HG03139 (cell line): ENCODE results near the gene TRAF3IP3.
A peak's percentile ranks its signal among the peaks of the same experiment; 100 is the strongest.

Source experiments
- ATAC-seq: cut with Tn5 transposase; IDR thresholded peaks from one replicate; pipeline ENCODE4 v1.9.1; 2021; ENCODE audit not compliant: unreplicated experiment

TRAF3IP3 gene

DNA sequence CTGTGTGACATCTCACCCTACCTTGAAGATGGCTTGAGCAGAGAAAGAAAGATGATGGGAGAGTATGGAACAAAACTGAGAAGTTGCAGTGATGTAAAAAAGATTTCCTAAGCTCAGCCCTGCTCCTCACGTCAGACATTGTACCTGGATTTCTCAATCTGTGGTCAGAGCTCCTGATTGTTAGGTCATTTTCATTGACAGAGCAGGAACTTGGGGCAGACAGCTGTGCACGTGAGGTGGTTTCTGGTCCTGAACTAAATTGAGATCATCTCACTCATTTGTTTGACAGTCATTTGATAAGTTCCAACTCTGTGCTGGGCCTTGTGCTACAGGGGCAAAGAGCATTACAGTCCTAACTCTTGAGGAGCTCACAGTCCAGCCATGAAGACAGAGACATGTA lies 10.2 kb downstream of the TRAF3IP3 start:
- ATAC-seq, result no peak

DNA sequence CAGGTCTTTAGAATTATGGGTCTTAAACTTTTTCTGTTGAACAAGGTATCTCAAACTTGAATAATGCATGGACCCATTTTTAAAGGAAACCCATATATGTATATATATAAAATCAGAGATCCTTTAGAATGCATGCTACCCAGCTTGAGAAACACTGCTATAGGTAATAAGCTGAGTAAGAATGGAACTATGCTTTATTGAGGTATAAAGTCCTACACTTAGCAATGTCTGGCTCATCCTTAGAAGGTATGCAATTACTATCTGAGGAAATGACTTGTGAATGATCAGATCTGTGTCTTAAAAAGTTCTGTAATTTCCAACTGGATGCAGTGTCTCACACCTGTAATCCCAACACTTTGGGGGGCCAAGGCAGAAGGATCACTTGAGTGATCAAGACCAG lies 11.2 kb downstream of the TRAF3IP3 start:
- ATAC-seq, result no peak

DNA sequence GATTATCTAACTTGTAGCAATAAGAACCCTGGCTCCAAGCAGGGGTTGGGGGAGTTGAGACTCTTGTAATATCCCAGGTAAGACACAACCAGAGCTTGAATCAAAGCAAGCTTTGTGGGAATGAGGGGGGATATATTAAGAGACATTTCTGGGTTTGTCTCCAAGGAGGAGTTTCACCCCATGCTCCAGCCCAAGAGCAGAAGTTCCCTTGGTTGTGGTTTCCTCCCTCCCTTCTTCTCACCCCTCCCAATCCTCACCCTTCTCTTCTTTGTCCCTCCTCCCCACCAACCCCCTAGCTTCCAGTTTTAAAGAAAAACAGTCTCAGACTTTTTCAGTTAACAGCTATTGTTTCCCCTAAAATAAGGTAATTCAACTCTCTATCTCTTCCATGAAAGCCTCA lies 11.9 kb downstream of the TRAF3IP3 start:
- no peak for ATAC-seq

DNA sequence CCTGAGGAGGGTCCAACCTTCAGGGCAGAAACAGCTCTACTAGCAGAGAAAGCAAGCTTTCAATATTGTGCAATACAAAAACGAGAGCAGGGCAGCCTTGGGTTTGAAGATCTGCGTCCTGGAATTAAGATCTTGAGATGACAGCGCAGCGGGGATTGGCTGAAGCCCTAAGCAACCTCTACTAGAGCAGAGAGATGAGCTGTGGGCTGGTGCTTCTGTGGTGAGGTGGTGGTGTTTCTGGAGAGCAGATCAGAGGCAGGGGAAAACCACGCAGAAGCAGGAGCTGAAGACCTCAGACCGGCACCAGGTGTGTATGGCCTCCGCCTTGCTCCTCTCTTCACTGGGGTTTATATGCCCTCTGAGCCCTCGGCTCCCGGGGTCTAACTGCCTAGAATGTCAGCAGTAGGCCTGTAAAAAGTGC lies 12.5 kb downstream of the TRAF3IP3 start:
- ATAC-seq, result peak; percentile 78

DNA sequence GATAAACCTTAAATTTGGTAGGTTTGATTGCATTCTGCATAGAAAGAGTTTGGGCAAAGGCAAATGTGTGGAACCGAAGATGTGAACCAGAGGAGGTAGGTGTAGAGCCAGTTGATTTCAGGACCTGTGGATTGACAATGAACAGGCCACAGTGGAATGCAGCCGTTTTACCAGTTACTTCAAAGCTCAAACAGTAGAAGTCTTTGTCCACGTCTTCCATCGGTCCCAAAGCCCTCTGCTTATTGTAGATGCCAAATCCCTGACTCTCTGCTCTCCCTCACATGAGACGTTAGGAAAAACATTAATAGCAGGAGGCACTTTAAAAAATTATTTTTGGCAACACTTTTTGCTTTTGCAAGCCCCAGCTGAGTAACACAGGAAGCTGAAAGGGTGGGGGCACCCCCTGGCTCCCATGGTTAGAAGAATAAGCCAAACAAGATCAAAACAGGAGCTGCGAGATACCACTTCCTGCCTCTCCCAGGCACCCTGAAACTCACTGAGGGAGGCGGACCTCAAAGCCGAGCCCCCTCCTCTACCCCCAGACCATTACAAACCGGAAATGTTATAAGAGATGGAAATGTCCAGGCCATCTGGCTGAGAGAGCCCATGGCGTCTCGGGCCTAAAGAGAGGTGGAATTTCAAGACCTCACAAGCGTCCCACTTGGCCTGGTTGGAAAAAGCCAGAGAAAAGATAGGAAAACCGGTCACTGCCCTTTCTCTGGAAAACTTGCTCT lies 13.5 kb downstream of the TRAF3IP3 start:
- peak; percentile 75 for ATAC-seq

DNA sequence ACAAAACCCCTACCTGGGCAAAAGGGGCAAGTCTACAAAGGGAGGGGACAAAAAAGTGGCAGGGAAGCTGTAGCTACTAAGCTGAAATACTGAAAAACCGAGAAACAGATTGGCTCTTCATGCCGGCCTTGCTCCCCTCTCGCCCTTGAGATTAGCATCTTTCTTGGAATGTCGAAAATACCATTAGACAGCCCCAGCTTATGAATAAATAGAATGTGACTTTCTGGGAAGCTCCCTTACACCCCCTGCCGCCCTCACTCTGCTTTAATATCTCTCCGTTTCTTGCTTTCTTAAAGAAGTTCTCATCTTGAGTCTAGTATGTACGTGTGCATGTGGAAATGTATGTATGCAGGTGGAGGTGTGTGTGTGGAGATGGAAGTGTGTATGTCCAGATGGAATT lies 14.1 kb downstream of the TRAF3IP3 start:
- ATAC-seq, result no peak

DNA sequence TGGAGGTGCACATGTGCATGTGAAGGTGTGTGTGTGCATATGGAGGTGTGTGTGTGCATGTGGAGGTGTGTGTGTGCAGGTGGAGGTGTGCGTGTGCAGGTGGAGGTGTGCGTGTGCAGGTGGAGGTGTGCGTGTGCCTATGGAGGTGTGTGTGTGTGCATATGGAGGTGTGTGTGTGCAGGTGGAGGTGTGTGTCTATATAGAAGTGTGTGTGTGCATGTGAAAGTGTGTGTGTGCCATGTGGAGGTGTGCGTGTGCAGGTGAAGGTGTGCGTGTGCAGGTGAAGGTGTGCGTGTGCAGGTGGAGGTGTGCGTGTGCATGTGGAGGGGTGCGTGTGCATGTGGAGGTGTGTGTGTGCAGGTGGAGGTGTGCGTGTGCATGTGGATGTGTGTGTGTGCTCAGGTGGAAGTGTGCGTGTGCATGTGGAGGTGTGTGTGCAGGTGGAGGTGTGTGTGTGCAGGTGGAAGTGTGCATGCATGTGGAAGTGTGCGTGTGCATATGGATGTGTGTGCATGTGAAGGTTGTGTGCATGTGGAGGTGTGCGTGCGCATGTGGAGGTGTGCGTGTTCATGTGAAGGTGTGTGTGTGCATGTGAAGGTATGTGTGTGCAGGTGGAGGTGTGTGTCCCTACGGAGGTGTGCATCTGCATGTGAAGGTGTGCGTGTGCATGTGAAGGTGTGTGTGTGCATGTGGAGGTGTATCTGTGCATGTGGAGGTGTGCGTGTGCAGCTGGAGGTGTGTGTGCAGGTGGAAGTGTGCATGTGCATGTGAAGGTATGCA lies 15.0 kb downstream of the TRAF3IP3 start:
- no peak for ATAC-seq

DNA sequence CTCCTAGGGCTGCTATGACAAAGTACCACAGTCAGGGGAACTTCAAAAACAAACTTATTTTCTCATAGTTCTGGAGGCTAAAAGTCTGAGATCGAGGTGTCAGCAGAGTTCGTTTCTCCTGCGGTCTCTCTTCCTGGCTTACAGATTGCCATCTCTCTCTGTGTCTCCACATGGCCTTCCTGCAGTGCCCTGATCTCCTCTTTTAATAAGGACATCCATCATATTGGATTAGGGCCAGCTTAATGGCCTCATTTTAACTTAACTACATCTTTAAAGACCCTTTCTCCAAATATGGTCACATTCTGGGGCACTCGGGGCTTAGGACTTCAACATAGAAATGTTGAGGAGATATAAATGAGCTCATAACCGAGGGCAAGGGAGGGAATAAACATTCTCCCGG lies 16.3 kb downstream of the TRAF3IP3 start:
- no peak for ATAC-seq

DNA sequence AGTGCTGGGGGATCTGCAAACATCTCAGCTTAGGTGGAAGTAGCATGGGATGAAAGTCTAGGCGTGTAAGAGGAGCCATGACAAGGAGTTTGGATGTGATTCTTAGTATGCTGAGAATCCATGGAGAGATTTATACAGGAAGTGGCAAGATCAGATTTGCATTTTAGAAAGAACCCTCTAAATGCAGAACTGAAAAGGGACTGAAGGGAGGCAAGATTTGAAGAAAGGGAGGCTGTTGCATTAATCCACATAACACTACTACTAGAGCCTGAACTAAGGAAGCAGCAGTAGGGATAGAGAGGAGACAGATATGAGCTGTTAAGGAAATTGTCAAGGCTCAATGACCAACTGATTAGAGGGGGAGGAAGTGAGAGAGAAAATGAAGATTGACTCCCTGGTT lies 18.7 kb downstream of the TRAF3IP3 start:
- no peak for ATAC-seq

DNA sequence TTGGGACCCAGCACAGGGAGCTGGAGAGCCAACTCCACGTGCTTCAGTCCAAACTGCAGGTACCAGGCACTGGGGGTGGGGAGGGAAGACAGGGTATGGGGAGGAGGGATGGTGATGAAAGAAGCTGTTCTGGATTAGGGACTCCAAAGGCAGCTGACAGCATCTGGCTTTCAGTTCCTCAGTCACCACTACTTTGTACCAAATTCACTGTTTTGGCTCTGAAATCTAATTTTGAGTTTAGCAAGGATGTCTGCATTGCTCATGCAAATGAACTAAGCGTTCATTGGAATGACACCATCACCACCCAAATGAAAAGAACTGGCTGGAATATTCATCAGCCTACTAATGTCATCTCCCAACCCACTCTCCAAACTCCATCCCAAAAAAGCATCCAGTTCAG lies 19.8 kb downstream of the TRAF3IP3 start:
- no peak for ATAC-seq

DNA sequence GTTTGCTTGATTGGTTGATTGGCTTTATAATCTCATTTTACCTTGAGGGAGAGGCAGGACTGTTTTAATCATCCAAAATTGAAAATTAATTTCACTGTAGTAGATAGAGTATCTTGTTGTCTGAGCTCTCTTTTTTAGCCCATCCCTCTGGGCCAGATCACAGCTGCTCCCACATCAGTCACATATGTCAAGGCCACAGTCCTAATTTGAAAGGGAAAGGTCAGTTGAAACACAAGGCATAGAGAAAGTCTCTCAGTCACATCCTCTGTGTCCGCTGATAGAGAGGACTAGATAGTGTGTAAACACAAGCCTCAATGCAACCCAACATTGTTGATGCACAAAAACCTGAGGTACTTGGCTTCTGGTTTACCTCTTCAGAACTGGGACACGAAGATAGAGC lies 21.7 kb downstream of the TRAF3IP3 start:
- ATAC-seq, result no peak

DNA sequence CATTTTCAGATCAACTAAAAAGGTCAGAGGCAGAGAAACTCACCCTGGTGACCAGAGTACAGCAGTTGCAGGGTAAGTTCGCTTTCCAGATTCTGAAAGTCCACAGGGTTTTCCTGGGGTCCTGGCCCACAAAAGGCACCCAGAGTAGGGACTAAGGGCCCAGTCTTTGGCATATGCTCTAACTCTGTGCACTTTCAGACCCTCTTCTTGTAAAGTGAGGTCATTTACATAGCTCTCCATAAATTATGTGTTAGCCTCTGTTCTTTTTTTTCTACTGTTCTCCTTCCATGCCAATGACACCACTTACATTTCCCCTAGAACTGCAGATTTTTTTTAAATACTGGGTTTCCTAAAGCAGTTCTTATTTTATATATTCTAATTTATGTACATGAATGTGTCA lies 22.2 kb downstream of the TRAF3IP3 start:
- no peak for ATAC-seq

DNA sequence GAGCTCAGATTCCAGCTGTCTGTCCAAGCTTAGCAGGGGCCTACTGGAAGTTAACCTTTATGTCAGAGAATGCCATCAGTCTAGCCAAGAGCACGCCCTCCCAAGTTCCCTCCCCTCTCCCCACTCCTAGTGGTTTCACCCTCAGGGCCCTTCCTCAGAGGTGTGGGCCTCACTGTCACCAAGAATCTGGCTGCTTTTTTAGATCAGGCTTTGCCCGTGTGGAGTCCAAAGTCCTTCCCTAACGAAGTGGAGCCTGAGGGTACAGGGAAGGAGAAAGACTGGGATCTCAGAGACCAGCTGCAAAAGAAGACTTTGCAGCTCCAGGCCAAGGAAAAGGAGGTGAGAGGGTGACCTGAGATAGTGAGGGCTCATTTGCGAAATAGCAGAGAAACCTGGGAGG lies 24.4 kb downstream of the TRAF3IP3 start:
- ATAC-seq, result no peak

DNA sequence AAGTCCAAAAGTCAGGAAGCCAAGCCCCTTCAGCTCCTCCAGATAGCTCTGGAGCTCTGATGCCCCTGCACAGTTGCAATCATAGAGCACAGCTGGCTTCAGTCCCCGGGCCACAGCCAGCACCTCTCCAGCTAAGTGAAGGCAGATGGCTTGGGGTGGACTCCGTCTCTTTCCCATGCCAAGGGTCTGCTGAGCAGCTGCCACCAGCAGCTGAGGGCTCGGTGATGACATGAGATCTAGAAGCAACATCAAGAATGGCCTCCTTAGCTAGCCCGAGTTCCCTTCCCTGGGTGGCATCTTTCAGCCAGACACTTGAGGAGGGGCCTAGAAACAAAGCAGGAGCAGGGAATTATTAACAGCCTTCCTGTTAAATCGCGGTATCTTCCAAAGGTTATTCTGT lies 27.5 kb downstream of the TRAF3IP3 start:
- ATAC-seq, result no peak

DNA sequence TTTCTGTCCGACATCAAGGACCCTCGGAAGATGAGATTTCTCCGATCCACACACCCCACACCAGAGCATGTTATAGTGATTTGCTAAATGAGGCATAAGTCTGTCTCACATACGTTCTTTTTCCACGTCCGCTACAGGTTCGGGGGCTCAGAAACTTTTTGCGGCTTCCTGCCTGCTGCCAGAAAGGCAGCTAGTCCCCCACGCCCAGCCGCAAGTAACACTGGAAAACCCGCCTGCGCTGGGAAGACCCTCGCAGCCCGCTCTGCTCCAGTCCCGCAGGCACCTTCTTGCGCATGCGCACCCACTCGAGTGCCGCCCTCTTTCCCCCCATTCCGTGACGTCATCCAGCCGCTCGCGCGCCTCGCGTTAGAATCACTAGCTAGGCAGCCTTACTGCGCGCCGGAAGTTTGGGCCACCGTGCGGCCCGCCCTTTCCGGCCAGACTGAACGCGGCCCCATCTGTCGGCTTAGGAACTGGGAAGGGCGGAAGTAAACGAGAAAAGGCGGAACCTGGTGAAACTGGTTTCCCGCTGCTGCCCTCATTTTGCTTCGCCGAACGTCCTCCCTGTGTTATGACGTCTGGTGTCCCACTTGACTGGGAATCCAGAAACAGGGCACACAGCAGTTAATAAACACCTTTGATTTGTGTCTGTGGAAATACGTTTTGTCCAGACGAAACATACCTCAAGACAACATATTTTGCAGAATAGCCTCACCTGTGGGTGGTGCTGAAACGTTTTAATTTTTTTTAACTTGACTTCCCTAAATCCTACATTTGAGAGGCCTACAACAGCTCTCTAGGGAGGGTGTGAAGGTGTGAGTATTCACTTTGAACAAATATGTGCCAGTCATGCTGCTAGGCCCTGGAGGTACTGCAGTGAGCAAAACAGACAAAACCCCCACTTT lies 28.7 kb downstream of the TRAF3IP3 start, which contains the start of gene C1orf74:
TSS of gene C1orf74 (minus strand) at position 295 of the 905 bp plus-strand sequence. CDS start 925 bp downstream, outside the sequence.
- peak; percentile 99 for ATAC-seq

DNA sequence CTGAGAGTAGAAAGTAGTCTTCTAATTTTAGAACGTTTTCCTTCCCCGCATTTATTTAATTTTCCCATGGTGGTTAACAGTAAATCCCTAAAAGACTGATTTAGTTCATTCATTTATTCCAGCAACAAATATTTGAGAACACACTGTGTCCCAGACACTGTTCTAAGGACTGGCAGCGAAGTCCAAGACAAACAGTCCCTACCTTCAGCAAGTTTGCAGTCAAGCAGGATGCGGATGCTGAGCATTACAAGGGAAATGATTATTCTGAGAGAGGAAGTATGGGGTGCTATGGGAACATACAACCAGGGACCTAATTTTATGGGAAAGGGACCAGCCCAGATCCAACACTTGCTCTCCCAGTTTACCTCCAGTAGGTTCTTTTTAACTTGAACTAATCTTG lies 29.7 kb downstream of the TRAF3IP3 start:
- no peak for ATAC-seq

DNA sequence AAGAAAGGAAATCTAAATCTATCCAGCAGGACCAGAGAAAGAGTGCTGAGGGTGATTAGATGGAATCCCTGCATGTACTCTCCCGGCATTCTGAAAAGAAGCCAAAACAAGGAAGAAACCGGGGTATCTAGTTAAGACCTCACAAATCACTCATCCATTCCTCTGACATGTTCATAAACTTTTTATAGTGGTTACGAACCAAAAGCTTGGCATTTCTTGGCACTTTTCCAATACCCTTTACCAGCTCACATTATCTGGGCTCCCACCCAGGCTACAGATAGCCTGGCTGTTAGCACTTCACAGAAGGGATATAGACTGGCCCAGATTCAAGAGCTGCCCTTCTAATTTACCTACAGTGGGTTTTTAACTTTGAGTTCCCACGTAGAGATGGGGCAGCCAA lies 30.3 kb downstream of the TRAF3IP3 start:
- no peak for ATAC-seq

DNA sequence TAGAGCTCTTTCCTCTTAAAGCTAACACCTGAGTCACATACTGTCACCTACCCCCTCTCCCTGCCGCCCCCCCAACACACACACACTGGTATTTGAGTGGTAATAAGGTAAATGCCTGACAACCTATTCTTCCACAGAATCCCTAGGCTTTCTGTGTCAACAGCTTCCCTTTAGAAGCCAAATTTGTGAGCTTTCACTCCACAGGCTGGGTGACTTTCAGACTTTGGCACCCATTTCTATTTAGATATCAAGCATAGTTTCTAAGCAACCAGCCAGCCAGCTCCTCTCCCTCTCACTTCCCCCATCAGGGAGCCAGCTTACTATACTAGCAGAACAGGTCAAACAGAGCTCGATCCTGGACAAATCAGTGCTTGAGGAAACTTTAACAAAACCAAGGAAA lies 31.7 kb downstream of the TRAF3IP3 start:
- ATAC-seq, result no peak

DNA sequence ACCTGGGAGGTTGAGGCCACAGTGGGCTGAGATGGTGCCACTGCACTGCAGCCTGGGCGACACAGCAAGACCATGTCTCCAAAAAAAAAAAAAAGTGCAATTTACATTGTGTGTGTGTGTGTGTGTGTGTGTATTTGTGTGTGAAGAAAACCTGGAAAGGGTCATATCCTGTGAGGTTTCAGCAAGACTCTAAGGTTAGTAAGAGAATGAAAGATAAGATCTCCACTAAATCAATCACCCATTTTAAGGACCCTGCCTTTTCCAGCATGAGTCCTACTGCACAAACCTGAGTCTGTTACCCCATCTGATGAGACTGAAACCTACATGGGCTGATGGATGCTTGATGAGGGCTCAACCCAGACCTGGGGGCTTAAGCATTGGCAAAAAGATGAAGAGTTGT lies 33.4 kb downstream of the TRAF3IP3 start:
- ATAC-seq, result no peak

DNA sequence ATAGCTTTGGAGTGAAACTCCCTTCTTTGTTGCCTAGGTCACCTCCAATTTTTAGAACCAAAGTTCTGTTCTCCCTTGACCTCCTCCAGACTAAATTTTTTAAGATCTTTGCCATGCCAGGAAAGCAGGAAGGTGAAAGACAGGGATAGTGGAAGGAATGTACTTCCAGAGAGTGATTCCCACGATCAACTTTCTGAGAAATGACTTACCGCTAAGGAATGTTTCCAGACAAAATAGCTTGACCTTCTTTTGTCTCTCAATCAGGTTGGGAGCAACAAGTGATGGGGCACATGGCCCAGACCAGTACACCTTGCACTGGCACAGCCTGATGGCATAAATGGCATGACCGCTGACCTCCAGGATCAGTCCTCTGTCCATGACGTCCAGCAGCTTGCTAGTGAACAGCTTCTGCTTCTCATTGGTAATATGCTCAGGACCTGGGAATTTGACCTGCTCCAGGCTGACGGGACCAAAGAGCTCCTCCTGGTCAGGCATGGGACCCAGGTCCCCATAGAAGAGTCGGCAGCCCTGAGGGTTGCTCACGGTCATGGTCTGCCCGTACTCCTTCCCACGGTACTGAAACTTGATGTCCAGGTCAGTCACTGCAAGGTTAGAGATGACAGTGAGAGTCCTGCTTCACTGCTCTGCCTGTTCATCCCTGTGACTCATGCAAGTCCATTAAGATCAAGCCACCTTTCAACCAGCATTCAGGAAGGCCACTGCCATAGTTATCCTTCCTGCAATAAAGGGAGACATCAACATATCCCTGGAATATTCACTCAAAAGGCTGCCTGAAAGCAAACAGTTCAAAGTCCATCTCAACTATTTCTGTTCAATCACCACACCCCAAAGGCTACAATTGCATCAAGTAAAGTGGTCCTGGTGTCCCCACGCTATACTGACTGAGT lies 34.7 kb downstream of the TRAF3IP3 start:
- no peak for ATAC-seq
